Measurements from ENCODE around the gene ADAM15. TPM values are rescaled to one million over a fixed set of nuclear protein-coding genes. Genes with fewer than 3 reads are reported as not detected.

Gene ADAM15
- total RNA-seq, 1 experiment from 2014 or later, result 30.6 TPM

DNA sequence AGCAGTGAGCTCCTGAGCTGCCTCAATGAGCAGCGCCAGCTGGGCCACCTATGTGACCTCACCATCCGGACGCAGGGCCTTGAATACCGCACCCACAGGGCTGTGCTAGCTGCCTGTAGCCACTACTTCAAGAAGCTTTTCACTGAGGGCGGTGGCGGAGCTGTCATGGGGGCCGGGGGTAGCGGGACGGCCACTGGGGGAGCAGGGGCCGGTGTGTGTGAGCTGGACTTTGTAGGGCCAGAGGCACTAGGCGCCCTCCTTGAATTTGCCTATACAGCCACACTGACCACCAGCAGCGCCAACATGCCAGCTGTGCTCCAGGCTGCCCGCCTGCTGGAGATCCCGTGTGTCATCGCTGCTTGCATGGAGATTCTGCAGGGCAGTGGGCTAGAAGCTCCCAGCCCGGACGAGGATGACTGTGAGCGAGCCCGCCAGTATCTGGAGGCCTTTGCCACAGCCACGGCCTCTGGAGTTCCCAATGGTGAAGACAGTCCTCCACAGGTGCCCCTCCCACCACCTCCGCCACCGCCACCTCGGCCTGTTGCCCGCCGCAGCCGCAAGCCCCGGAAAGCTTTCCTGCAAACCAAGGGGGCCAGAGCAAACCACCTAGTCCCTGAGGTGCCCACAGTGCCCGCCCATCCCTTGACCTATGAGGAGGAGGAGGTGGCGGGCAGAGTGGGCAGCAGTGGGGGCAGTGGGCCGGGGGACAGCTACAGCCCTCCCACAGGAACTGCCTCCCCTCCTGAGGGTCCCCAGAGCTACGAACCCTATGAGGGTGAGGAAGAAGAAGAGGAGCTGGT is 36.2 kb upstream of the ADAM15 start:
- no peak overlapping the region for H2AK5ac ChIP-seq (ENCODE audit: insufficient read length, low read length)
- Mint-ChIP-seq H3K4me1 (peaks cover 38 to 66% of the 10 kb centered on the region in 2 experiments), H3K36me3 (ENCODE audit: insufficient read depth in 1 of 3, low read depth in 3 of 3) (peaks cover 8 to 39% (median 23%) of the 10 kb centered on the region in 3 experiments; a peak in 6 of 7 replicates), H3K9me3 (no peaks in the 10 kb centered on the region; a peak in 1 of 5 replicates), H3K27ac (no peak overlapping the region), H3K27me3 (ENCODE audit: low read depth) (no peaks in the 10 kb centered on the region), H3K4me3 (no peak overlapping the region)
- H4K20me1 ChIP-seq (ENCODE audit: control insufficient read depth, insufficient read depth, insufficient read length), result no peaks in the 10 kb centered on the region
- no peak overlapping the region for H2BK15ac ChIP-seq (ENCODE audit: low read depth, low read length)
- no peak overlapping the region for H3K18ac ChIP-seq (ENCODE audit: insufficient read length, low read depth, low read length)
- H3K27me3 ChIP-seq (ENCODE audit: insufficient read depth, low read length), result no peaks in the 10 kb centered on the region
- H2BK20ac ChIP-seq (ENCODE audit: low read depth, low read length, poor library complexity, severe bottlenecking), result no peak overlapping the region
- no peak overlapping the region for H2BK12ac ChIP-seq (ENCODE audit: insufficient read length, low read depth, low read length)
- no CpG with 5 or more reads among the region's 31 CpGs for WGBS (ENCODE audit: extremely low coverage, insufficient read length, low lambda C conversion rate)
- H2BK120ac ChIP-seq (ENCODE audit: low read depth, low read length, poor library complexity, severe bottlenecking), result no peak overlapping the region
- H3K79me1 ChIP-seq (ENCODE audit: insufficient read depth, low read depth, low read length, poor library complexity, severe bottlenecking), result no peaks in the 10 kb centered on the region
- H3K9me3 ChIP-seq (ENCODE audit: control insufficient read depth, low read depth, low read length), result no peaks in the 10 kb centered on the region
- H4K5ac ChIP-seq (ENCODE audit: insufficient read length, low read depth, low read length), result no peak overlapping the region
- TF ChIP-seq, protein P1, sequence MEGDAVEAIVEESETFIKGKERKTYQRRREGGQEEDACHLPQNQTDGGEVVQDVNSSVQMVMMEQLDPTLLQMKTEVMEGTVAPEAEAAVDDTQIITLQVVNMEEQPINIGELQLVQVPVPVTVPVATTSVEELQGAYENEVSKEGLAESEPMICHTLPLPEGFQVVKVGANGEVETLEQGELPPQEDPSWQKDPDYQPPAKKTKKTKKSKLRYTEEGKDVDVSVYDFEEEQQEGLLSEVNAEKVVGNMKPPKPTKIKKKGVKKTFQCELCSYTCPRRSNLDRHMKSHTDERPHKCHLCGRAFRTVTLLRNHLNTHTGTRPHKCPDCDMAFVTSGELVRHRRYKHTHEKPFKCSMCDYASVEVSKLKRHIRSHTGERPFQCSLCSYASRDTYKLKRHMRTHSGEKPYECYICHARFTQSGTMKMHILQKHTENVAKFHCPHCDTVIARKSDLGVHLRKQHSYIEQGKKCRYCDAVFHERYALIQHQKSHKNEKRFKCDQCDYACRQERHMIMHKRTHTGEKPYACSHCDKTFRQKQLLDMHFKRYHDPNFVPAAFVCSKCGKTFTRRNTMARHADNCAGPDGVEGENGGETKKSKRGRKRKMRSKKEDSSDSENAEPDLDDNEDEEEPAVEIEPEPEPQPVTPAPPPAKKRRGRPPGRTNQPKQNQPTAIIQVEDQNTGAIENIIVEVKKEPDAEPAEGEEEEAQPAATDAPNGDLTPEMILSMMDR (conservative IDR thresholded peaks at IDR 0.05), result no peak
- no peak overlapping the region for H4K91ac ChIP-seq (ENCODE audit: insufficient read length, low read depth, low read length)
- no peak overlapping the region for H3K4ac ChIP-seq (ENCODE audit: low read depth, low read length)
- DNase-seq, result no peak
- no peak overlapping the region for H2BK5ac ChIP-seq (ENCODE audit: insufficient read length, low read length)
- H4K8ac ChIP-seq (replicated peaks; ENCODE audit: insufficient read length, low read depth, low read length), result no peak overlapping the region
- H3K4me2 ChIP-seq (ENCODE audit: insufficient read depth, insufficient read length, low read length), result no peak overlapping the region
- no peak overlapping the region for H3K14ac ChIP-seq (ENCODE audit: insufficient read depth, low read length)
- H2AFZ ChIP-seq (ENCODE audit: low read length), result no peak overlapping the region
- H3K79me2 ChIP-seq (ENCODE audit: insufficient read depth, low read length), result no peaks in the 10 kb centered on the region; the same call in 1 of the 2 replicates
- H3K4me1 ChIP-seq (ENCODE audit: insufficient read depth, low read length), result peaks cover 3% of the 10 kb centered on the region; the same call in 1 of the 2 replicates
- H3K23ac ChIP-seq (ENCODE audit: insufficient read length, low read depth, low read length), result no peak overlapping the region
- H3K27ac ChIP-seq (ENCODE audit: insufficient read length, low read depth, low read length), result no peak overlapping the region
- H3K56ac ChIP-seq (ENCODE audit: insufficient read length, low read depth, low read length), result no peak overlapping the region
- H3K9ac ChIP-seq (ENCODE audit: extremely low read depth, insufficient read length, low read length), result no peak overlapping the region
- H3T11ph ChIP-seq (ENCODE audit: low read length), result no peak overlapping the region
- no peaks in the 10 kb centered on the region for H3K23me2 ChIP-seq (ENCODE audit: insufficient read length, low read depth, low read length, poor library complexity, severe bottlenecking)
